ENCODE measurements around the gene MAP3K15. TPM values are rescaled to one million over a fixed set of nuclear protein-coding genes. Genes with fewer than 3 reads are reported as not detected.

The MAP3K15 gene
- total RNA-seq, 1 donor from 2014 or later, result 0.22 TPM

DNA sequence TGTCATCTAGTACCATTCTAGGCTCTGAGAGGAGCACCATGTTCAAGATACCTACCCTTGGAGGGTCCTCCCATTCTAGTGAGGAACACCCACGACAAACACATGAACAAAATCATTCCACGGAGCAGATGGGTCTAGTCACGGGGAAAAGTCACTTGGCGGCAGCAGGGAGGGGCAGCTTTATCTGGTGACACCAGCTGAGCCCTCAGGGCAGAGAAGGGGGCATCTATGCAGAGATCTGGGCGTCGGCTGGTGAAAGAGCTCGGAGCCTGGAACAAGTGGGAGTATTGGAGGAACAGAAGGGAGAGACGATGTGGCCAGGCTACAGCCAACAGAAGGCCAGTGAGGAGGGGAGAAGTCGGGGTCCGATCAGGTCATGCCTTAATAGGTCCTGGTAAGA, 183.5 kb downstream of the MAP3K15 start:
- peaks cover 18% of the 10 kb centered on the region for H3K9me3 Mint-ChIP-seq (ENCODE audit: low read depth)
- no peak for TF ChIP-seq CTCF (IDR thresholded peaks at IDR 0.05)
- H3K4me1 Mint-ChIP-seq (ENCODE audit: low read depth), result no peaks in the 10 kb centered on the region
- peaks cover 2% of the 10 kb centered on the region for H3K36me3 Mint-ChIP-seq (ENCODE audit: low read depth)
- H3K27ac Mint-ChIP-seq (ENCODE audit: unreplicated experiment), result no peak overlapping the region
- peaks cover 2% of the 10 kb centered on the region for H3K27me3 Mint-ChIP-seq (ENCODE audit: low read depth)
- no peak for DNase-seq (ENCODE audit: low spot score)
- H3K4me3 Mint-ChIP-seq (ENCODE audit: unreplicated experiment), result no peak overlapping the region

DNA sequence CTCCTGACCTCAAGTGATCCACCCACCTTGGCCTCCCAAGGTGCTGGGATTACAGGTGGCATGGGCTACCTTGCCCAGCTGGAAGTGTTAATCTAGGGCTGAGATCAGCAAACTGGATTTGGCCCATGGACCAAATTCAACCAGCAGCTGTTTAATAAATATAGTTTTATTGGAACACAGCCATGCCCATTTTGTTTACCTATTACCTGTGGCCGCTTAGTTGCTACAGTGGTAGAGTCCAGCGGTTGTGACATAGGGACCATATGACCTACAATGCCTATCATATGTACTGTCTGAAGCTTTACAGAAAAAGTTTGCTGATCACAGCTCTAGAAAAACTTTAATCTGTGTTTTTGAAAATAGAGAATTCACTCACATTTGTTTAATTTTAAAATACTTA, 188.7 kb downstream of the MAP3K15 start:
- H3K27me3 Mint-ChIP-seq (ENCODE audit: low read depth), result peaks cover 2% of the 10 kb centered on the region
- H3K36me3 Mint-ChIP-seq (ENCODE audit: low read depth), result no peaks in the 10 kb centered on the region
- H3K9me3 Mint-ChIP-seq (ENCODE audit: low read depth), result peaks cover 11% of the 10 kb centered on the region

More for the DNA sequence above, 188.7 kb downstream of the MAP3K15 start:
- no peak for DNase-seq (ENCODE audit: low spot score)
- TF ChIP-seq CTCF (IDR thresholded peaks at IDR 0.05), result no peak
- no peak overlapping the region for H3K27ac Mint-ChIP-seq (ENCODE audit: unreplicated experiment)
- no peak overlapping the region for H3K4me3 Mint-ChIP-seq (ENCODE audit: unreplicated experiment)
- no peaks in the 10 kb centered on the region for H3K4me1 Mint-ChIP-seq (ENCODE audit: low read depth)

Other genes starting within 250 kb of the MAP3K15 start
- gene PDHA1, start 171.6 kb downstream of the MAP3K15 start, total RNA-seq, result 119 to 134 TPM (median 129 TPM) in 3 replicates

All from chondrocyte (in vitro differentiated cells).